Measurements from ENCODE around the gene ZBTB48.

ZBTB48 gene

GRCh38 chr1:6612641-6613360, 33.0 kb downstream of the ZBTB48 start:
- DNase-seq (ENCODE audit: low spot score), result peak; percentile 87

- DNase-seq (ENCODE audit: low spot score), result peak; percentile 99
Observed at GRCh38 chr1:6613361-6614018, 33.7 kb downstream of the ZBTB48 start, which contains the start of gene PHF13. TSS of gene PHF13 (plus strand) at chr1:6613731. CDS start at chr1:6614067, 336 bp downstream.

- DNase-seq (ENCODE audit: low spot score), result peak; percentile 83
Observed at GRCh38 chr1:6614019-6614928, 34.5 kb downstream of the ZBTB48 start.

- peak; percentile 45 for DNase-seq (ENCODE audit: low spot score)
Observed at GRCh38 chr1:6614929-6615785, 35.4 kb downstream of the ZBTB48 start.

GRCh38 chr1:6619045-6619444, 39.3 kb downstream of the ZBTB48 start:
- no peak for DNase-seq (ENCODE audit: low spot score)

- DNase-seq (ENCODE audit: low spot score), result no peak
Observed at GRCh38 chr1:6621429-6622391, 41.9 kb downstream of the ZBTB48 start.

GRCh38 chr1:6622396-6623152, 42.8 kb downstream of the ZBTB48 start:
- no peak for DNase-seq (ENCODE audit: low spot score)

- DNase-seq (ENCODE audit: low spot score), result no peak
Observed at GRCh38 chr1:6623269-6623965, 43.6 kb downstream of the ZBTB48 start.

- DNase-seq (ENCODE audit: low spot score), result peak; percentile 94
Observed at GRCh38 chr1:6624710-6625583, 45.2 kb downstream of the ZBTB48 start, which contains the start of gene THAP3. TSS of gene THAP3 (plus strand) at chr1:6624868. CDS start at chr1:6625219, 351 bp downstream.

- peak; percentile 65 for DNase-seq (ENCODE audit: low spot score)
Observed at GRCh38 chr1:6625584-6626149, 45.9 kb downstream of the ZBTB48 start.

GRCh38 chr1:6627031-6627430, 47.2 kb downstream of the ZBTB48 start:
- no peak for DNase-seq (ENCODE audit: low spot score)

- DNase-seq (ENCODE audit: low spot score), result no peak
Observed at GRCh38 chr1:6627841-6628545, 48.2 kb downstream of the ZBTB48 start.

GRCh38 chr1:6628971-6629479, 49.2 kb downstream of the ZBTB48 start:
- no peak for DNase-seq (ENCODE audit: low spot score)

- DNase-seq (ENCODE audit: low spot score), result no peak
Observed at GRCh38 chr1:6630027-6630426, 50.2 kb downstream of the ZBTB48 start.

- no peak for DNase-seq (ENCODE audit: low spot score)
Observed at GRCh38 chr1:6631058-6631457, 51.3 kb downstream of the ZBTB48 start.
